HL-60/S4 (cell line): Measurements from ENCODE around the gene NEURL1.
"Not testable (repeated sequence)": the region's sequence is repeated elsewhere in the genome, so short reads cannot be mapped to it uniquely, and the experiment has no call there.

Experiments used
- in situ Hi-C: fragments of 300-500 bp; cut with MboI; formaldehyde crosslinking; loops from 2 replicates; pipeline ENCODE4 v1.14.3; 2022; ENCODE audit warnings: low sequenced_read_pairs

Gene NEURL1

DNA sequence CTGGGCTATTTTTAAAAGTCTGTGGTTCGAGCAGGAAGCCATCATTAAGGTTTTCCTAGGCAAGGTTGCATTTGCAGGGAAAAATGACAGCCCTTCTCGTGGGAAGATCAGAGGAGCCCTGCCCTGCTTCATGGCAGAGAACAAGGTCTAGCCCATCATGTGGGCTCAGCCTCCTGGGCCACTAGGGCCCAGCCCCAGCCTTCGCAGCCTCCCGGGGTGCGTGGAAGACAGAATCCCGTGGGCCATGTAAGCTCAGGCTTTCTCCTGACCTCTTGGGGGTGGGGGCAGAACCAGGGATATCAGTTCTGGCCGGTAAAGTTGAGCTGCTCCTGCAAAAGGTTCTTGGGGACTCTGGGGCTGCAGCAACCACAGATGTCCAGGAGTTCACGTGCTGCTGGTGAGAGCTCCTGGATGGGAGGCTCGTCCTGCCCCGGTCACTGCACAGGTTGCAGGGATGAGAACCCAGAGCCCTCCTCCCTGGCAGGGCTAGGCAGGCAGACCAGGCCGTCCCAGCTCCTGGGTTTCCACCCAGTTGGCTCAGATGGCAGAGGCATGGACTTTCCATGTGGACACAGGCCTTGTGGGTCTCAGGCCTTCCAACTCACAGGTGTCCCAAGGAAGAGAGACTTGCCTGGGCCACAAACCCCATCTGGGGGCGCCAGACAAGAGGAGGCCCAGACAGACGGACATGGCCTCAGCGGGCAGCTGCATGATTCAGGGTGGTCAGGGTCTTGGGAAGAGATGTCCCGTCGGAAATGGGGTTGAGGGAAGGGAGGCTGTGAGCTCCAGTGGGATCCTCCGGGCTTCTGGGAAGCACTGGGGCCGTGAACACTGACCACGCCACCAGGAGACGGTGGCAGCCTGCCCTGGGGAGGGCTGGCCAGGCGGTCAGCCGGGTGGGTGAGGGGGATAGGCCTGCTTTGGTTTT, 126.2 kb downstream of the NEURL1 start:
- in situ Hi-C loops = no loop called here

DNA sequence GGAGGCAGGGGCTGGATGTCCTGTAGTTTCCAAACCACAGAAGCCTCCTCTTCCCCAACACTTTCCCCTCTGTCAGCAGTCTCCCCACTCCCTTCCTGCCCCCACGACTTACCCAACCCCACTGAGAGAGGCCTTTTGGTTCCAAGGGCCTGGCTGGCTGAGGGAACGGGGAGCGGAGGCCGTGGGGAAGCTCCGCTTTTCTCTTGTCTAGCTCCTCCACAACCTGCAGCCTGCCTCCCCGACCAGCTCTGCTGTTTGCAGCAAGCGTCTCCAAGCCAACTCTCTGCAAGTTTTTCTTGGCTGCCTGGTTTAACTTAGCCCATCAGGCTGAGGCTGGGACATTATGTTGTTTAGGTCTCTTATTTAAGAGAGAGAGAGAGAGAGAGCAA, 126.8 kb downstream of the NEURL1 start:
- in situ Hi-C loops = no loop called here

DNA sequence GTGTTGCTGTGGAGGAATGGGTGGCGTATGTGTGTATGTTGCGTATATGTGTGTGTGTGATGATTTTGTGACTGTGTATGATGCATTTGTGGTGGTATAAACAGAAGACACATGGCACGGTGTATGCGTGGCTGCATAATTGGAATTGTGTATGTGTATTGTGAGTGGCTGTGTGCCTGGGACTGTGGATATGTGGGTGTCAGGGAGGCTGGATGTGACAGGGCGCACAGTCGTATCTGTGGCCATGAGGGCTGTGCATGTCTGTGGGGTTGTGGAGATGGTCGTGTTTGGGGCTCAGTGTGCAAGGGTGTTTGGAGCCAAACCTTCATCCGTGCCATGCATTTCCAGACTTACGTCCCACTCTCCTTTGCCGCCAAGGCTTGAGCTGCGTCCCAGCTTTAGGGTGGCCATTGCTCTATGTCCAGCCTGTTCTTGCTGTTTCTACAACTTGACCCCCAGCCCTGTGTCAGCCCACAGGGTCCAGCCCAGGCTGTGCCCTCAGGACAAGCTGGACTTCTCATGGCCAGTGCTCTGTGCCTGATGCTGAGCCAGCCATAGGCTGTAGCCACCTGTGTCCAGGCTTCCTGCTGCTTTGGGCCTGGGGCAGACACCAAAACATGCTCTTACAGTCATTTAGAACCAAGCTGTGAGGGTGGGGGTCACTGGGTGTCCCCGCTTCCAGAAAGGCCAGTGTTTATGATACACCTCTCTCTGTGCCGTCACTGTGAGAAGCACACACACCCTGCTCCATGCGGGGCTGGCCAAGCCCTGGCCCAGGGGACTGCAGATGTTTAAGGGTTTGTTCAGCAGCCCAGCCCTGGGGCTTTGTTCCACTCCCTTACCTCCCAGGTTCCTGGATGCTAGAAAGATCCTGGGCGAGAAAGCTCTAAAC, 127.6 kb downstream of the NEURL1 start:
- in situ Hi-C loops = no loop called here

DNA sequence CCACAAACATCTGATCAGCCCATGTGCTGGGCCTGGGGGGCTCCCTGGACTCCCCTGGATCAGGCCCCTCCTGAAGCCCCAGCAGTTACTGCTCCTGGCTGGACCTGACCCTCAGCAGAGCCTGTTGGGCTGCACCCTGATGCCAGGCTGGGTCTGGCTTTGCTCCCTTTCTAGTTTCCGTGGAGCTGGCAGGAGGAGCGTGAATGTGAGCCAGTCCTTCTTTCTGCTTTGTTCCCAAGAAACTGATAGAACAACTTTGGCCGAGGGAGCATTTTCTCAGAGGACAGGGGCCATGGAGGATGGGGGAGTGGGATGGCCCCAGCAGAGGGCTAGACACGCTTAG, 128.2 kb downstream of the NEURL1 start:
- in situ Hi-C loops = no loop called here

DNA sequence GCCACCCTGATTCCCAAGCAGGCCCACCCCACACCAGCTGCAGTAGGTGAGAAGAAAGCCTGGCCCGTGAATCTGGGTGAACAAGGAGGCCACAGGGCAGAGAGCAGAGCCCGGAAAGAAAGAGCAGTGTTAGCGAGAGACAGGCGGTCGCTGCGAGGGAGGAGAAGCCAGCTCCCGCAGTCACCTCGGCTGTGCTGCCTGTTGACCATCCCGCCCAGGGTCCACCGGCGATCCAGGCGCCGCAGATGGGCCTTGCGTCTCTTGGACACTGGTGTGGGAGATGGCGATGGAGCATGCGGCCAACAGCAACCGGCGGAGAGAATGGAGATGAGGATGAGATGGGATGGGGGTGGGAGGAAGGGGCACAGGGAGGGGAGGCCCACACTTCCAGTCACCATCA, 128.8 kb downstream of the NEURL1 start:
- in situ Hi-C loops = no loop called here

GRCh38 chr10:103622935-103623574, 129.6 kb downstream of the NEURL1 start:
- in situ Hi-C loops = no loop called here

DNA sequence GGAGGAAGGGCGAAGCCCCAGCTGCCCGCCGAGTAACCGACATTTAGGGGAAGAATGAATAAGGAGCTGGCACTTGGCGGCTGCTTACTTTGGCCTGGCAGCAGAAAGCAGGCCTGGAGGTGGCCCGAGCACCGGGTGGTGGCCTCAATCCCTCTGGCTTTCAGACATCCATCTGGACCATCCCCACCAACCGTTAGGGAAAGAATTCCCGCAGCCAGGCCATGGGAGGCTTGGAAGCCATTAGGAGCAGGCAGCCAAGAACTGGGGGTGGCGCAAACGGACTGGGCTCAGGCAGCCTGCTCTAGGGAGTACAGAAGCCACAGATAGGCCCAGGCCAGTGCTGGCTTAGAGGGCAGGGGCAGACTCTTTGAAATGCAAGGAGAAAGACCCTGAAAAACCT, 132.7 kb downstream of the NEURL1 start:
- in situ Hi-C loops = no loop called here

- in situ Hi-C loops = no loop called here
Observed at GRCh38 chr10:103627111-103627892, 133.8 kb downstream of the NEURL1 start.

- in situ Hi-C loops = no loop called here
Observed at GRCh38 chr10:103627893-103628292, 134.4 kb downstream of the NEURL1 start.

GRCh38 chr10:103629581-103629980, 136.1 kb downstream of the NEURL1 start:
- in situ Hi-C loops = no loop called here

- in situ Hi-C loops = no loop called here
Observed at GRCh38 chr10:103630156-103630555, 136.7 kb downstream of the NEURL1 start.

- in situ Hi-C loops = no loop called here
Observed at GRCh38 chr10:103632247-103632642, 138.7 kb downstream of the NEURL1 start.

DNA sequence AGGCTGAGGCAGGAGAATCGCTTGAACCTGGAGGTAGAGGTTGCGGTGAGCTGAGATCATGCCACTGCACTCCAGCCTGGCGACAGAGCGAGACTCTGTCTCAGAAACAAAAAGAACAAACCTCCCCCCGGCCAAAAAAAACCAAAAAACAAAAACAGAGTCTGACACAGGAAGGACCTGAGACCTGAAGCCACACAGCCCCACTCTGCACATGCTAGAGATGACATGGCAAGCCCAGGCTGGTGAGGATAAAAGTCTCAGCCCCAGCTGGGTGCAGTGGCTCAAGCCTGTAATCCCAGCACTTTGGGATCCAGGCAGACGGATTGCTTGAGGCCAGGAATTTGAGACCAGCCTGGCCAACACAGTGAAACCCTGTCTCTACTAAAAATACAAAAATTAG, 139.4 kb downstream of the NEURL1 start:
- in situ Hi-C loops = not testable (repeated sequence)

DNA sequence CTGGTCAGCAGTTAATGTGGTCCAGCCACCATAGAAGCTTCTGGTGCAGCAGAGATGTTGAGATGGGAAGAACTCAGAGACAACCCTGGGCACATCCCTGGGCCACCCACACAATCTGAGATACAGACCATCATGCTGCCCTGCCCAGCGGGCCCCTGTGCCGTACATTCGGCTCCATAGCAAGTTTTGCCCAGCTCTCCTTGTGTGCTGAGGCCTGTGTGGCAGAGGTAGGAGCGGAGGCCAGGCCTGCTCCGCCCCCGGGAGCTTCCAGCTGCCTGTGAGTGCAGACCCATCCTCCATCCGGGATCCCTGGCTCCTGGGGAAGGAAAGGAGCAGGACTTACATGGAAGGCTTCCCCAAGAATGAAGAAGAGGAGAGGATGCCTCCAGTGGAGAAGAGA, 140.3 kb downstream of the NEURL1 start:
- in situ Hi-C loops = no loop called here

DNA sequence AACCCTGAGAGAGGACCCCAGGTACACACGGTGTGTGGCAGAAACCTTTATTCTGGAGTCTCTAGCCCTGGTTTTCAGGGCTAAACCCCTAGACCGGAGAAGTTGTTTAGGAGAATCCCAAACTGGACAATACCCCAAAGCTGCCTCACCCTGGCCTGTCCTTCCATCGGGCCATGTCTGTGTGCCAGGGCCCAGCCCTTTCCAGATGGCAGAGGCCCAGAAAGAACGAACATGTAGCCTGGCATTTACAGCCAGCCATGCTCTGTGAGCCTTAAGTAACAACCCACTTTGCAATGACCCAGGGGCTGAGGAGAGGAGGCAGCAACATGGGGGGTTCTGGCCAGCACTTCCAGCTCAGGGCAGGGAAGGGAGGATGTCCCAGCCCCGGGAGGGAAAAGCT, 142.1 kb downstream of the NEURL1 start:
- in situ Hi-C loops = no loop called here

DNA sequence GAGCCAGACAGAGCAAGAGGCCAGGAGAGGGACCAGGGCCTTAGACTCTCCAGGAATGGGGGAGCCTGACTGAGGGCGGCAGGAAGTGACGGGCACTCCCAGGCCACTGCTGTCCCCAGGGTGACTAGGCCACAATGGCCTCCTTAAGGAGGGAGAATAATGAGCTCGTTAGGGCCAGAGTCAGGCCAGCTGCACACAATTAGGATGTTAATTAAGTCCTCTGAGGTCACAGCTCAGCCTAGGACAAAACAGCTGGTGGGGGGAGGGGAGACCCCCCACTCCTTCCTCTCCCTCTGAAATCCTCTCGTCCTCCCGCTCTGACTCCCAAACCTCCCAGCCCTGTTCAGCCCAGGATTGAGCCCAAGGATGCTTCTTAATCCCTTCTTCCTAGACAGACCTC, 143.0 kb downstream of the NEURL1 start:
- in situ Hi-C loops = no loop called here

- in situ Hi-C loops = no loop called here
Observed at GRCh38 chr10:103637011-103637410, 143.5 kb downstream of the NEURL1 start.

GRCh38 chr10:103637927-103638557, 144.5 kb downstream of the NEURL1 start:
- in situ Hi-C loops = no loop called here

- in situ Hi-C loops = no loop called here
Observed at GRCh38 chr10:103638948-103639347, 145.4 kb downstream of the NEURL1 start.
